ENCODE data around the gene SYF2.

SYF2 gene

GRCh38 chr1:25192154-25192553, 40.1 kb downstream of the SYF2 start:
- no peak for TF ChIP-seq ZBTB7A (IDR thresholded peaks at IDR 0.05; ENCODE audit: low read depth)
- no peak for TF ChIP-seq YY1 (IDR thresholded peaks at IDR 0.05; ENCODE audit: low read depth)
- no peak for TF ChIP-seq TAF1 (IDR thresholded peaks at IDR 0.05; ENCODE audit: low read depth)
- TF ChIP-seq MAX (IDR thresholded peaks at IDR 0.05) = no peak
- no peak for TF ChIP-seq EGR1 (IDR thresholded peaks at IDR 0.05)
- TF ChIP-seq TEAD4 (IDR thresholded peaks at IDR 0.05) = no peak
- TF ChIP-seq CEBPB (IDR thresholded peaks at IDR 0.05) = no peak
- no peak for TF ChIP-seq CREB1 (IDR thresholded peaks at IDR 0.05; ENCODE audit: low read depth)
- TF ChIP-seq FOXM1 (IDR thresholded peaks at IDR 0.05; ENCODE audit: borderline replicate concordance, low read depth) = no peak
- no peak for TF ChIP-seq USF1 (IDR thresholded peaks at IDR 0.05)
- no peak for TF ChIP-seq REST (IDR thresholded peaks at IDR 0.05; ENCODE audit: low read depth)
- TF ChIP-seq EP300 (IDR thresholded peaks at IDR 0.05; ENCODE audit: borderline replicate concordance) = no peak
- no peak for TF ChIP-seq TCF12 (IDR thresholded peaks at IDR 0.05; ENCODE audit: low read depth)
- TF ChIP-seq NFIC (IDR thresholded peaks at IDR 0.05) = no peak
- no peak for TF ChIP-seq RAD21 (IDR thresholded peaks at IDR 0.05; ENCODE audit: low read depth)

GRCh38 chr1:25190260-25190659, 42.0 kb downstream of the SYF2 start:
- TF ChIP-seq CEBPB (IDR thresholded peaks at IDR 0.05) (no peak), REST (IDR thresholded peaks at IDR 0.05; ENCODE audit: low read depth) (no peak), USF1 (IDR thresholded peaks at IDR 0.05) (no peak), YY1 (IDR thresholded peaks at IDR 0.05; ENCODE audit: low read depth) (no peak), EP300 (IDR thresholded peaks at IDR 0.05; ENCODE audit: borderline replicate concordance) (no peak), TEAD4 (IDR thresholded peaks at IDR 0.05) (no peak), NFIC (IDR thresholded peaks at IDR 0.05) (no peak), TCF12 (IDR thresholded peaks at IDR 0.05; ENCODE audit: low read depth) (no peak), FOXM1 (IDR thresholded peaks at IDR 0.05; ENCODE audit: borderline replicate concordance, low read depth) (no peak), TAF1 (IDR thresholded peaks at IDR 0.05; ENCODE audit: low read depth) (no peak), EGR1 (IDR thresholded peaks at IDR 0.05) (no peak), ZBTB7A (IDR thresholded peaks at IDR 0.05; ENCODE audit: low read depth) (no peak), RAD21 (IDR thresholded peaks at IDR 0.05; ENCODE audit: low read depth) (no peak), CREB1 (IDR thresholded peaks at IDR 0.05; ENCODE audit: low read depth) (no peak), MAX (IDR thresholded peaks at IDR 0.05) (no peak)

GRCh38 chr1:25187077-25187476, 45.2 kb downstream of the SYF2 start:
- TF ChIP-seq USF1 (IDR thresholded peaks at IDR 0.05) = no peak
- no peak for TF ChIP-seq EP300 (IDR thresholded peaks at IDR 0.05; ENCODE audit: borderline replicate concordance)
- TF ChIP-seq FOXM1 (IDR thresholded peaks at IDR 0.05; ENCODE audit: borderline replicate concordance, low read depth) = no peak
- no peak for TF ChIP-seq RAD21 (IDR thresholded peaks at IDR 0.05; ENCODE audit: low read depth)
- TF ChIP-seq MAX (IDR thresholded peaks at IDR 0.05) = no peak

GRCh38 chr1:25186161-25187007, 45.9 kb downstream of the SYF2 start:
- TF ChIP-seq USF1 (IDR thresholded peaks at IDR 0.05) = no peak
- TF ChIP-seq FOXM1 (IDR thresholded peaks at IDR 0.05; ENCODE audit: borderline replicate concordance, low read depth) = no peak
- TF ChIP-seq MAX (IDR thresholded peaks at IDR 0.05) = no peak
- no peak for TF ChIP-seq ZBTB7A (IDR thresholded peaks at IDR 0.05; ENCODE audit: low read depth)
- no peak for TF ChIP-seq TEAD4 (IDR thresholded peaks at IDR 0.05)
- no peak for TF ChIP-seq NFIC (IDR thresholded peaks at IDR 0.05)
- no peak for TF ChIP-seq TAF1 (IDR thresholded peaks at IDR 0.05; ENCODE audit: low read depth)
- TF ChIP-seq EGR1 (IDR thresholded peaks at IDR 0.05) = no peak
- no peak for TF ChIP-seq RAD21 (IDR thresholded peaks at IDR 0.05; ENCODE audit: low read depth)
- no peak for TF ChIP-seq EP300 (IDR thresholded peaks at IDR 0.05; ENCODE audit: borderline replicate concordance)
- no peak for TF ChIP-seq REST (IDR thresholded peaks at IDR 0.05; ENCODE audit: low read depth)
- no peak for TF ChIP-seq TCF12 (IDR thresholded peaks at IDR 0.05; ENCODE audit: low read depth)
- no peak for TF ChIP-seq CREB1 (IDR thresholded peaks at IDR 0.05; ENCODE audit: low read depth)
- TF ChIP-seq YY1 (IDR thresholded peaks at IDR 0.05; ENCODE audit: low read depth) = no peak
- TF ChIP-seq CEBPB (IDR thresholded peaks at IDR 0.05) = no peak
